Esophagus squamous epithelium (tissue), 4 donors: ENCODE results near the gene RABGAP1L.

Experiments used
- POLR2A ChIP-seq, 4 donors: fragments of 450-650 bp; IDR thresholded peaks; one replicate each; pipeline ENCODE4 v1.6.1; 2017; ENCODE audit warnings: antibody characterized with exemption in 4 of 4, mild to moderate bottlenecking in 4 of 4, moderate library complexity in 3 of 4
- TF ChIP-seq, protein P1 (sequence below), 6 experiments: fragments of 450-650 bp in 4 of 6; fragments of 200-600 bp in 2 of 6; sonication (generic) in 2 of 6; IDR thresholded peaks; one replicate each; pipeline ENCODE4 v1.5.1; 2016 to 2019; ENCODE audit warnings: antibody characterized with exemption in 6 of 6, mild to moderate bottlenecking in 4 of 6, moderate library complexity in 4 of 6

DNA sequence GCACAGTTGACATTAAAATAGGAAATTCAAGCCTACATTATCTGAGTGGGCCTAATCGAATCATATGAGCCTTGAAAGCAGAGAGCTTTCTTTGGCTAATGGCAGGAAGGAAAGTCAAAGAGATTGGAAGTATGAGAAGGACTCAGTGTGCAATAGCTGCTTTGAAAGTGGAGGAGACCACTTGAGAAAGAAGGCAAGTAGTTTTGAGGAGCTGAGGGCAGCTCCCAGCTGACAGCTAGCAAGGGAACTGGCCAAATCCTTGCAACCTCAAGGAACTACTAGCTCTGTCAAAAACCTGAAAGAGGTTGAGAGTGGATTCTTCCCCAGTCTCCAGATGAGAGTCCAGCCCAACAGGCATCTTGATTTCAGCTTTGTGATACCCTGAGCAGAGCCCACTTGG is 691.4 kb downstream of the RABGAP1L start:
- TF ChIP-seq POLR2A (IDR thresholded peaks at IDR 0.05) = no peak
- TF ChIP-seq, protein P1, sequence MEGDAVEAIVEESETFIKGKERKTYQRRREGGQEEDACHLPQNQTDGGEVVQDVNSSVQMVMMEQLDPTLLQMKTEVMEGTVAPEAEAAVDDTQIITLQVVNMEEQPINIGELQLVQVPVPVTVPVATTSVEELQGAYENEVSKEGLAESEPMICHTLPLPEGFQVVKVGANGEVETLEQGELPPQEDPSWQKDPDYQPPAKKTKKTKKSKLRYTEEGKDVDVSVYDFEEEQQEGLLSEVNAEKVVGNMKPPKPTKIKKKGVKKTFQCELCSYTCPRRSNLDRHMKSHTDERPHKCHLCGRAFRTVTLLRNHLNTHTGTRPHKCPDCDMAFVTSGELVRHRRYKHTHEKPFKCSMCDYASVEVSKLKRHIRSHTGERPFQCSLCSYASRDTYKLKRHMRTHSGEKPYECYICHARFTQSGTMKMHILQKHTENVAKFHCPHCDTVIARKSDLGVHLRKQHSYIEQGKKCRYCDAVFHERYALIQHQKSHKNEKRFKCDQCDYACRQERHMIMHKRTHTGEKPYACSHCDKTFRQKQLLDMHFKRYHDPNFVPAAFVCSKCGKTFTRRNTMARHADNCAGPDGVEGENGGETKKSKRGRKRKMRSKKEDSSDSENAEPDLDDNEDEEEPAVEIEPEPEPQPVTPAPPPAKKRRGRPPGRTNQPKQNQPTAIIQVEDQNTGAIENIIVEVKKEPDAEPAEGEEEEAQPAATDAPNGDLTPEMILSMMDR (IDR thresholded peaks at IDR 0.05) = no peak
